Measurements from ENCODE around the gene IL1RL1.

DNA sequence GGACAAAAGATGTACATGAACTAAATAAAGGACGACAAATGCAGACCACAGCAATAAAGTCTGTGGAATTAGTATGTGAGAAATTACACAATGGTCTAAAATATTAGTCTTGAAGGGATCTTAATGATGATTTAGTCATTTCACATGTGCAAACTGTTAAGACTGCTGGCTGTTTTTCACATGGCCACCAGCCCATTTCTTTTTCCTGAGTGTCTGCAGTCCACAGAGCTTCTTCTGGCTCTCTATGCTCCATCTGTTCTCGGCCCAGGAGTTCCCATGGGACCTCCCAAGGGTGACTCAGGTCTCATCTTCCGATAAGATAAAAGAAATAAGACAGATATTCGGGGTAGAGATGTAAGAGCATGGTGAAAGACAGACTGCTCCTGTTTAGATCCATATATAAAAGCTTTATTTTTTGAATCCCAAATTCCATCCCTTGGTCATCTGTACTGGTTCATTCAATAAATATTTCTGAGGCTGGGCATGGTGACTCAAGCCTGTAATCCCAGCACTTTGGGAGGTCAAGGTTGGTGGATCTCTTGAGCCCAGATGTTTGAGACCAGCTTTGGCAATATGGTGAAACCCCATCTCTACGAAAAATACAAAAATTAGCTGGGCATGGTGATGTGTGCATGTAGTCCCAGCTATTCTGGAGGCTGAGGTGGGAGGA, 20.1 kb downstream of the IL1RL1 start:
- TF ChIP-seq POLR2A (IDR thresholded peaks at IDR 0.05; ENCODE audit: low read depth, low read length) (no peak), TAF1 (IDR thresholded peaks at IDR 0.05; ENCODE audit: borderline replicate concordance, low read depth, low read length) (no peak), POLR2AphosphoS5 (IDR thresholded peaks at IDR 0.05; ENCODE audit: low read depth, low read length) (no peak)
